Suprapubic skin (tissue), 3 donors: Measurements from ENCODE around the gene TGFB1.

Experiments
- CTCF ChIP-seq, 2 donors: fragments of 200-600 bp in 1 of 2; fragments of 450-650 bp in 1 of 2; sonication (generic) in 1 of 2; IDR thresholded peaks; one replicate each; pipeline ENCODE4 v1.5.1; 2016 to 2019; ENCODE audit warnings: antibody characterized with exemption in 2 of 2, mild to moderate bottlenecking in 1 of 2, moderate library complexity in 1 of 2
- POLR2AphosphoS5 ChIP-seq, 3 donors: sonication (generic); formaldehyde crosslinking; IDR thresholded peaks; one replicate each; pipeline ENCODE4 v1.6.1; 2017; ENCODE audit warnings: antibody characterized with exemption in 3 of 3

DNA sequence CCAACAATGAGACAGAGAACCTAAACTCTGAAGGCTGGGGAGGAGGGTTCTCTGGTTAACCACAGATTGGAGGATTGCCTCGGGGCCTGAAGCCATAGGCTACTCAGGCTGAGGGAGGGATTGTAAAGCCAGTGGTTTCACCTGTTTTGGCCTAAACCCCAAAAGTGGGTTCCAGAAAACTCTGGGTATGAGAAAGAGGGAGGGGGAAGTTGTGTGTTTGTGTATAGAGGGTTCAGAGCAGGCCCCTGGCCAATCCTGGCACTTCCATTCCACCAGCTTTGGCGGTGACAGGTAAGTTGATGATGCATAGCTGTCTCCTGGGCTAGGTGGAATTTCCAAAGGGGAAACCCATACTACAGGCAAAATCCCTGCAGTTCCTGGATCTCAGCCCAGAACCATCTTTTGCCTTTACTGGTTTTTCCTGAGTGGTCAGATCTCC is 57.3 kb downstream of the TGFB1 start:
- no peak for TF ChIP-seq CTCF (IDR thresholded peaks at IDR 0.05)
- no peak for TF ChIP-seq POLR2AphosphoS5 (IDR thresholded peaks at IDR 0.05)
